Fibroblast of villous mesenchyme (primary cell): ENCODE measurements around the gene NTM. TPM values are rescaled to one million over a fixed set of nuclear protein-coding genes. Genes with fewer than 3 reads are reported as not detected.

Source experiments
- DNase-seq: peaks from one replicate; pipeline ENCODE4 v3.0.0-alpha.2; 2010; ENCODE audit warnings: low read depth
- H3K4me3 ChIP-seq: 2 replicates; pipeline ENCODE4 v1.5.1; 2011; ENCODE audit warnings: low read depth, mild to moderate bottlenecking, low read length
- CTCF ChIP-seq: IDR thresholded peaks from 2 replicates; pipeline ENCODE4 v1.5.1; 2012; ENCODE audit warnings: low read depth, mild to moderate bottlenecking, low read length; ENCODE audit not compliant: insufficient read depth
- total RNA-seq: library from RNA; depleted of rRNA; stranded (reverse); fragments of >200 nt; gene quantifications from 2 replicates; pipeline ENCODE4 v1.2.3, GENCODE V29; 2012

NTM gene
- total RNA-seq, 1 donor = 7.3 TPM

DNA sequence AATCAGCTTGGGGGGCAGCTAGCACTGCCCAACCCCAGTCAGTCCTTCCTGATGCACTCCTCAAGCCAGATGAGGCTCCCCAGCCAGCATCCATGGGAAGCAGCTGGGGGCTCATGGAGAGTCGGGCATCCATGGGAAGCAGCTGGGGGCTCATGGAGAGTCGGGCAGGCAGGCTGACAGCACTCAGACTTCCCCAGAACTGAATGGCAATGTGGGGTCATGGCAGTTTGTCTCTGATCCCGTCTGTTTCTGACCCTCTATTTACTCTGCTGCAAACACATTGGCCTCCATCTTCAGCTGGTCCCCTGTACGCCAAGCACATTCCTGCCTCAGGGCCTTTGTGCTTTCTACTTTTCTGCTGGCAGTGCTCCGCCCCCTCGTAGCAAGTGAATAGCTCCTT, 314.8 kb downstream of the NTM start:
- no peak overlapping the region for H3K4me3 ChIP-seq
- DNase-seq = no peak
- TF ChIP-seq CTCF = no peak

DNA sequence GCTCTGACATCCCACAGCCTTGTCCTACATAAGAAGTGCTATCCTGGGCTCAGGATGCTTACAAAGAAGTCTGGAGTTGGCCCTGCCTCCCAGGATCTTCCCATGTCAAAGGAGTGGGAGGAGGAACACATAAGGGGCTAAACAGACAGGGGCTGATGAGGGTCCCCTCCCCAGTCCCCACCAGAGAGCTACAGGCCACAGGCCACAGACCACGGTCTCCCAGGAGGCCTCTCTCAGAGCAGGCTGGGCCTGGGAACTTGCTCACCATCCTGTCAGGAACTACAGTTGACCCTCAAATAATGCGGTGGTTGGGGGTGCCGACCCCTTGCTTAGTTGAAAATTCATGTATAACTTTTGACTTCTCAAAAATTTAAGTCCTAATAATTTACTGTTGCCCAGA, 315.5 kb downstream of the NTM start:
- DNase-seq = no peak
- no peak overlapping the region for H3K4me3 ChIP-seq
- TF ChIP-seq CTCF = no peak

GRCh38 chr11:131686836-131687235, 316.4 kb downstream of the NTM start:
- TF ChIP-seq CTCF = no peak
- H3K4me3 ChIP-seq = no peak overlapping the region
- DNase-seq = no peak

DNA sequence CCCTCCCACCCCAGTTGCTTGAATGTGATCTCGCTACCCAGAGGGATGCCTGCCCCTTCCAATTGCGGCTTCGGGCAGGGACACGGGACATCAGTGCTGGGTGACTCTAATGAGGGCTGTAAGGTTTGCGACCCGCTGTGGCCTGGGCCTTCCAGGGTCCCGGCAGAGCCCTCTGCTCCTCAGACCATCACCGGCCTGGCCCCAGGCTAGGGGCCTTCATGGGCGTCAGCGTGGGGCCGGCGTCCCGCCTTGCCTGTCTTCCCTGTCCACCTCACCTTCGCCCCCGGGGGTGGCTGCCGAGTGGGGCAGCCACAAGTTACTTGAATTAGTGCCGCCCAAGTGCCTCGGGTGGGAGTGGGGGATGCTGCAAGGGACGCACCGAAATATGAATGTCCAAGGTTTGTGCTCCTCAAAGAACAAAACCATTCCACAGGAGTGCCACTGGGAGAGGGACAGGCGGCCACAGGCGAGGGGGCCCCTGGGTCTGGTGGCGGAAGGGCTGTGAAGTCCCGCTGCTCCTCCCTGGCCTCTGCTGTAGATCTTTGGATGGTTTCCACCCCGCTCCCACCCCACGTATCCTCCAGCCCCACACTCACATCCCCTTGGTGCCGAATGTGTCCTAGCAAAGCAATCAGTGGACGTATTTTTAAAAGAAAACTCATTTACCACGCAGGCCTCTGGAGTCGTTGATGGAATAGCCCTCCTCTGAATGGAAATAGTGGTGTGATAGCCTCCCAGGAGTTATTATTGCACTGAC, 317.1 kb downstream of the NTM start:
- TF ChIP-seq CTCF = no peak
- DNase-seq = no peak
- H3K4me3 ChIP-seq = no peak overlapping the region

DNA sequence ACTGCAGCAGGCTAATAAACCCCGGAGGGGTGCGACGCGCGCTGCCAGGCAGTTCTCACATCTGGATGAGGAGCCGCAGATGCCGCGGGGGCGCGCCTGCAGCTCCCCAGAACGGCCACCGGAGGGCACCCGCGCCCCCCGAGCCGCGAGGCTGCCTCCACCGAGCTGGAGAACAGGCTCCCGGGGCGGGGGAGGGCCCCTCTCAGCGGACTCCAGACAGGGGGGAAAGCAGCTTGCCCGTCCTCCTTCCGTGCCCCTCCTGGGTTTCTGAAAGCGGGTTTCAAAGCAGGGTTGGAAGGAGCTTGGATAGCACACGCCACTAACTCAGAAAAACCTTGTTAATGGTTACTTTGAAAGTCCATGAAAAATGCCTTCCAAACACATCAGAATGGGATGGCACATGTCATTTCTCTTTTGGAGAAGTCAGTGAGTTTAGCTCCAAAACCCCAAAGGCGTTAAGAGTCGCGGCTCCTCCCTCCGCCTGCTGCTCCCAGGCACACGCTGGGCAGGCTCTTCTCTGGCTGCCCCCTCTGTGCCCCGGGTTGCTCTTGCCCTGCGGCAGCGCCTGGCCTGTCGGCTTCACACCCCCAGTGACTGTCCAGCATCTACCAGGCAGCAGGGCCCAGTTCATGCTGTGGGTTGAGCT, 317.8 kb downstream of the NTM start:
- peak; percentile 42 for DNase-seq
- TF ChIP-seq CTCF = peak; percentile 75
- peak overlapping the region; percentile 21 for H3K4me3 ChIP-seq

- TF ChIP-seq CTCF = no peak
- no peak for DNase-seq
Observed at GRCh38 chr11:131689049-131689925, 318.9 kb downstream of the NTM start.

More at GRCh38 chr11:131689049-131689925, 318.9 kb downstream of the NTM start:
- no peak overlapping the region for H3K4me3 ChIP-seq
